Measurements from ENCODE around the gene NCF4.

- TF ChIP-seq POLR2A (IDR thresholded peaks at IDR 0.05): no peak
- TF ChIP-seq, protein P1, sequence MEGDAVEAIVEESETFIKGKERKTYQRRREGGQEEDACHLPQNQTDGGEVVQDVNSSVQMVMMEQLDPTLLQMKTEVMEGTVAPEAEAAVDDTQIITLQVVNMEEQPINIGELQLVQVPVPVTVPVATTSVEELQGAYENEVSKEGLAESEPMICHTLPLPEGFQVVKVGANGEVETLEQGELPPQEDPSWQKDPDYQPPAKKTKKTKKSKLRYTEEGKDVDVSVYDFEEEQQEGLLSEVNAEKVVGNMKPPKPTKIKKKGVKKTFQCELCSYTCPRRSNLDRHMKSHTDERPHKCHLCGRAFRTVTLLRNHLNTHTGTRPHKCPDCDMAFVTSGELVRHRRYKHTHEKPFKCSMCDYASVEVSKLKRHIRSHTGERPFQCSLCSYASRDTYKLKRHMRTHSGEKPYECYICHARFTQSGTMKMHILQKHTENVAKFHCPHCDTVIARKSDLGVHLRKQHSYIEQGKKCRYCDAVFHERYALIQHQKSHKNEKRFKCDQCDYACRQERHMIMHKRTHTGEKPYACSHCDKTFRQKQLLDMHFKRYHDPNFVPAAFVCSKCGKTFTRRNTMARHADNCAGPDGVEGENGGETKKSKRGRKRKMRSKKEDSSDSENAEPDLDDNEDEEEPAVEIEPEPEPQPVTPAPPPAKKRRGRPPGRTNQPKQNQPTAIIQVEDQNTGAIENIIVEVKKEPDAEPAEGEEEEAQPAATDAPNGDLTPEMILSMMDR (IDR thresholded peaks at IDR 0.05): no peak
Observed at GRCh38 chr22:36867695-36868094, 6.9 kb downstream of the NCF4 start.
